ENCODE results near the gene GPR183. TPM values are rescaled to one million over a fixed set of nuclear protein-coding genes. Genes with fewer than 3 reads are reported as not detected.

Gene GPR183
- total and polyA plus RNA-seq, 2 of the 8 experiments (the other 6 are each of a cell fraction or from before 2014, with no cell fraction given) = not detected

DNA sequence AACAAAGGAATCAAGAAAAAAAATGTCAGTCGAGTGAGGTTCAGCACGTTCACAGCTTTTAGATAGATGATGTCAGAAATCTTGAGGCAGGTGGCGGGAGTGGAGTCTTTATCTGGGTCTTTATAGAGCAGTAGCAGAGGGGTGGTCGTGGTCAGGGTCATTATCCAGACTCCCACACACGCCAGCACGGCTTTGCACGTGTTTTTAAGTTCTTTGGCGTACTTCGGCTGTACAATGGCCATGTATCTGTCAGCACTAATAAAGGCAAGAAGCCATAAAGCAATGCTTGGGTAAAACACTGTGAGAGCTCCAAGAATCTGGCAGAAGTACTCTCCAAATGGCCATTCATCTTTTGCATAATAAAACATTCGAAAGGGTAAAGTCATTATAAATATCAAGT lies 51.9 kb downstream of the GPR183 start:
- ChIA-PET CTCF (ENCODE audit: partially characterized antibody) (interaction anchor here (0.6 to 4.7 kb wide), 6 partner anchors 10 to 277 kb away, joined by 3 to 34 read pairs (median 4); no protein-coding TSS in a partner anchor), POLR2A (ENCODE audit: partially characterized antibody) (interaction anchor here (1.0 to 2.1 kb wide), 3 partner anchors 10 to 56 kb away, joined by 4 to 20 read pairs (median 5); partner anchors contain the start of gene UBAC2)
- no peak overlapping the region for H2BK120ac ChIP-seq (replicated peaks; ENCODE audit: low read depth, low read length)
- no peaks in the 10 kb centered on the region for H3K27me3 ChIP-seq (replicated peaks in 1 of 4; ENCODE audit: control insufficient read depth in 3 of 4, extremely low read depth in 1 of 4, insufficient read depth in 3 of 4, low read length in 3 of 4)
- no peak overlapping the region for H2BK20ac ChIP-seq (ENCODE audit: low read length)
- H3K79me2 ChIP-seq (ENCODE audit: control insufficient read depth in 1 of 2, insufficient read depth in 2 of 2, low read length in 2 of 2) = no peaks in the 10 kb centered on the region; a peak in 1 of 4 replicates
- no peak overlapping the region for H3K4ac ChIP-seq (replicated peaks; ENCODE audit: insufficient read length, low read depth, low read length)
- peaks cover 0 to 4% (median 2%) of the 10 kb centered on the region in 4 experiments; a peak in 2 of 7 replicates for H3K4me1 ChIP-seq (replicated peaks in 1 of 4; ENCODE audit: control insufficient read depth in 3 of 4, insufficient read depth in 4 of 4, low read length in 3 of 4)
- no peak overlapping the region for H3K9ac ChIP-seq (replicated peaks in 1 of 4; ENCODE audit: extremely low read depth in 1 of 4, low read depth in 3 of 4, low read length in 3 of 4)
- no peak overlapping the region for H4K91ac ChIP-seq (replicated peaks; ENCODE audit: insufficient read length, low read length)
- no peak overlapping the region for H3K18ac ChIP-seq (ENCODE audit: extremely low read depth, low read length)
- no peak overlapping the region for H2BK5ac ChIP-seq (ENCODE audit: low read depth, low read length)
- H3K4me3 ChIP-seq (ENCODE audit: extremely low read depth in 1 of 4, insufficient read depth in 2 of 4, low read depth in 3 of 4, low read length in 4 of 4) = no peak overlapping the region
- no peak overlapping the region for H4K8ac ChIP-seq (ENCODE audit: extremely low read depth, insufficient read depth, low read length)
- no peak overlapping the region for H3K14ac ChIP-seq (ENCODE audit: insufficient read length)
- H3K23me2 ChIP-seq (ENCODE audit: low read depth, low read length) = no peaks in the 10 kb centered on the region
- H2AK5ac ChIP-seq (ENCODE audit: low read depth, low read length) = no peak overlapping the region
- no peak overlapping the region for H3K4me2 ChIP-seq (ENCODE audit: insufficient read depth in 1 of 2, low read depth in 2 of 2, low read length in 2 of 2)
- 92% methylated on average over 10 of the region's 10 CpGs; no CpG with 5 or more reads in 1 of the 2 experiments for WGBS, 2 experiments (ENCODE audit: extremely low coverage in 1 of 2, insufficient coverage in 1 of 2, insufficient read length in 1 of 2, insufficient replicate concordance in 2 of 2, low coverage in 1 of 2, low lambda C conversion rate in 2 of 2, missing lambda C conversion rate in 1 of 2)
- TF ChIP-seq CEBPB (IDR thresholded peaks at IDR 0.05; ENCODE audit: low read depth, low read length) (no peak), SP2 (IDR thresholded peaks at IDR 0.05; ENCODE audit: low read length) (no peak), SRF (IDR thresholded peaks at IDR 0.05; ENCODE audit: low read depth, low read length) (no peak), JUN (IDR thresholded peaks at IDR 0.05; ENCODE audit: low read depth, low read length) (no peak), EZH2 (IDR thresholded peaks at IDR 0.05; ENCODE audit: low read depth, low read length, severe bottlenecking) (no peak)
- TF ChIP-seq, protein P1, sequence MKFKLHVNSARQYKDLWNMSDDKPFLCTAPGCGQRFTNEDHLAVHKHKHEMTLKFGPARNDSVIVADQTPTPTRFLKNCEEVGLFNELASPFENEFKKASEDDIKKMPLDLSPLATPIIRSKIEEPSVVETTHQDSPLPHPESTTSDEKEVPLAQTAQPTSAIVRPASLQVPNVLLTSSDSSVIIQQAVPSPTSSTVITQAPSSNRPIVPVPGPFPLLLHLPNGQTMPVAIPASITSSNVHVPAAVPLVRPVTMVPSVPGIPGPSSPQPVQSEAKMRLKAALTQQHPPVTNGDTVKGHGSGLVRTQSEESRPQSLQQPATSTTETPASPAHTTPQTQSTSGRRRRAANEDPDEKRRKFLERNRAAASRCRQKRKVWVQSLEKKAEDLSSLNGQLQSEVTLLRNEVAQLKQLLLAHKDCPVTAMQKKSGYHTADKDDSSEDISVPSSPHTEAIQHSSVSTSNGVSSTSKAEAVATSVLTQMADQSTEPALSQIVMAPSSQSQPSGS (IDR thresholded peaks at IDR 0.05; ENCODE audit: low read length) = no peak
- no peak for FAIRE-seq
- no peak overlapping the region for H3K27ac ChIP-seq (ENCODE audit: low read depth, low read length)
- no peak overlapping the region for H3K23ac ChIP-seq (ENCODE audit: insufficient read length)
- H4K20me1 ChIP-seq (replicated peaks in 1 of 2; ENCODE audit: control insufficient read depth in 1 of 2, insufficient read depth in 2 of 2, low read length in 2 of 2) = peaks cover 0 to 6% of the 10 kb centered on the region in 2 experiments
- H2BK15ac ChIP-seq (ENCODE audit: low read length) = no peak overlapping the region
- H2AFZ ChIP-seq (ENCODE audit: low read length) = no peak overlapping the region
- no peak for DNase-seq (ENCODE audit: low read depth in 1 of 2, low spot score in 2 of 2)
- H3K36me3 ChIP-seq (ENCODE audit: control insufficient read depth in 2 of 4, insufficient read depth in 4 of 4, low read length in 3 of 4) = peaks cover 0 to 4% (median 1%) of the 10 kb centered on the region in 4 experiments; a peak in 1 of 8 replicates
- no peaks in the 10 kb centered on the region; the same call in 1 of the 2 replicates for H3K79me1 ChIP-seq (ENCODE audit: low read depth, low read length)
- no peak overlapping the region for H4K5ac ChIP-seq (ENCODE audit: insufficient read length, low read depth, low read length)
- no peaks in the 10 kb centered on the region for H3K9me3 ChIP-seq (ENCODE audit: insufficient read depth in 2 of 2, low read depth in 1 of 2, low read length in 1 of 2)
- H2BK12ac ChIP-seq (ENCODE audit: low read depth, low read length) = no peak overlapping the region
- no peak overlapping the region for H3K56ac ChIP-seq (replicated peaks; ENCODE audit: insufficient read length, low read depth, low read length)
